IMR-90 (cell line): ENCODE data around the gene CFL2. TPM values are rescaled to one million over a fixed set of nuclear protein-coding genes. Genes with fewer than 3 reads are reported as not detected.

Experiments used
- ATAC-seq: fragments of 200-7000 bp; cut with Tn5 transposase; 2 replicates; pipeline ENCODE4 v1.9.1; 2020; ENCODE audit warnings: low read depth, mild to moderate bottlenecking, moderate library complexity
- BruUV-seq: library from RNA; stranded (reverse); fragments of 400-500 nt; replicated peaks from 2 replicates; lab custom pipeline; 2021; lab: Mats Ljungman, UMichigan
- CTCF ChIA-PET: fragments of 300-600 bp; formaldehyde crosslinking; extraction: SDS; loops from one replicate; lab custom pipeline; 2021; ENCODE audit warnings: antibody characterized with exemption; lab: Yijun Ruan, JAX
- POLR2A ChIA-PET: fragments of 300-600 bp; sonication (Branson Sonifier 250); formaldehyde crosslinking; loops from one replicate; lab custom pipeline; 2022; ENCODE audit warnings: antibody characterized with exemption; ENCODE audit not compliant: unreplicated experiment; lab: Charles Lee
- DNase-seq: peaks from one replicate; pipeline ENCODE4 v3.0.0; 2013
- H2AFZ ChIP-seq: replicated peaks from 2 replicates; pipeline ENCODE3; 2013; ENCODE audit warnings: low read length, mild to moderate bottlenecking; ENCODE audit not compliant: poor library complexity
- H2AK5ac ChIP-seq: 2 replicates; pipeline ENCODE4 v1.6.1; 2013; ENCODE audit warnings: low read depth, low read length, inconsistent platforms
- H2AK9ac ChIP-seq: replicated peaks from 2 replicates; pipeline ENCODE3; 2013; ENCODE audit warnings: mild to moderate bottlenecking, low read depth, low read length, moderate library complexity; ENCODE audit not compliant: poor library complexity
- H2BK120ac ChIP-seq: 2 replicates; pipeline ENCODE4 v1.6.1; 2013; ENCODE audit warnings: low read depth, low read length, inconsistent platforms
- H2BK15ac ChIP-seq: 3 replicates; pipeline ENCODE4 v1.6.1; 2013; ENCODE audit warnings: low read depth, low read length, inconsistent platforms
- H2BK20ac ChIP-seq: 2 replicates; pipeline ENCODE4 v1.6.1; 2013; ENCODE audit warnings: low read depth, mild to moderate bottlenecking, inconsistent platforms, low read length, moderate library complexity
- H2BK5ac ChIP-seq: 2 replicates; pipeline ENCODE4 v1.6.1; 2013; ENCODE audit warnings: mild to moderate bottlenecking, low read depth, low read length, inconsistent platforms; ENCODE audit not compliant: poor library complexity, severe bottlenecking
- H3K14ac ChIP-seq: replicated peaks from 2 replicates; pipeline ENCODE4 v1.6.1; 2013; ENCODE audit warnings: low read depth, low read length, inconsistent platforms
- H3K18ac ChIP-seq: 2 replicates; pipeline ENCODE4 v1.6.1; 2013; ENCODE audit warnings: low read depth, low read length, control low read depth
- H3K23ac ChIP-seq: 2 replicates; pipeline ENCODE4 v1.6.1; 2013; ENCODE audit warnings: low read depth, low read length, inconsistent platforms
- H3K27ac ChIP-seq: 2 replicates; pipeline ENCODE4 v1.5.1; 2013; ENCODE audit warnings: mild to moderate bottlenecking, control low read depth, low read length; ENCODE audit not compliant: insufficient read depth
- H3K27me3 ChIP-seq: 2 replicates; pipeline ENCODE4 v1.6.1; 2013; ENCODE audit warnings: low read length; ENCODE audit not compliant: control insufficient read depth, insufficient read depth
- H3K36me3 ChIP-seq: 2 replicates; pipeline ENCODE4 v1.6.1; 2013; ENCODE audit warnings: low read length, mixed read lengths; ENCODE audit not compliant: control insufficient read depth, insufficient read depth
- H3K4ac ChIP-seq: 2 replicates; pipeline ENCODE4 v1.6.1; 2013; ENCODE audit warnings: low read depth, low read length, inconsistent platforms
- H3K4me1 ChIP-seq: 2 replicates; pipeline ENCODE4 v1.6.1; 2013; ENCODE audit warnings: low read length, mixed read lengths; ENCODE audit not compliant: control insufficient read depth, insufficient read depth
- H3K4me2 ChIP-seq: 2 replicates; pipeline ENCODE4 v1.6.1; 2013; ENCODE audit warnings: low read depth, mild to moderate bottlenecking, control low read depth, low read length, moderate library complexity
- H3K4me3 ChIP-seq: 2 replicates; pipeline ENCODE4 v1.5.1; 2013; ENCODE audit warnings: low read depth, mild to moderate bottlenecking, control low read depth, low read length, moderate library complexity; ENCODE audit not compliant: insufficient read depth
- H3K56ac ChIP-seq: 2 replicates; pipeline ENCODE4 v1.6.1; 2013; ENCODE audit warnings: low read length, inconsistent platforms; ENCODE audit not compliant: insufficient read depth; ENCODE audit errors: extremely low read depth
- H3K79me1 ChIP-seq, 2 experiments: 2 replicates each; pipeline ENCODE4 v1.6.1; 2013; ENCODE audit warnings: low read length in 2 of 2, inconsistent platforms in 1 of 2, low read depth in 1 of 2
- H3K9ac ChIP-seq: 2 replicates; pipeline ENCODE4 v1.6.1; 2013; ENCODE audit warnings: low read depth, low read length, control low read depth
- H3K9me1 ChIP-seq: 2 replicates; pipeline ENCODE4 v1.6.1; 2013; ENCODE audit warnings: low read length, inconsistent platforms; ENCODE audit not compliant: insufficient read depth
- H3K9me3 ChIP-seq: 2 replicates; pipeline ENCODE4 v1.6.1; 2013; ENCODE audit warnings: low read length; ENCODE audit not compliant: control insufficient read depth, insufficient read depth
- H4K20me1 ChIP-seq: 2 replicates; pipeline ENCODE4 v1.6.1; 2013; ENCODE audit warnings: low read length, inconsistent platforms; ENCODE audit not compliant: insufficient read depth
- H4K5ac ChIP-seq: 2 replicates; pipeline ENCODE4 v1.6.1; 2013; ENCODE audit warnings: mild to moderate bottlenecking, low read depth, low read length, control low read depth
- H4K8ac ChIP-seq, 2 experiments: 2 replicates each; pipeline ENCODE4 v1.6.1; 2013; ENCODE audit warnings: low read depth in 2 of 2, low read length in 2 of 2, control low read depth in 1 of 2, inconsistent platforms in 1 of 2
- H4K91ac ChIP-seq: 2 replicates; pipeline ENCODE4 v1.6.1; 2013; ENCODE audit warnings: low read depth, low read length, inconsistent platforms; ENCODE audit not compliant: insufficient read depth
- BHLHE40 ChIP-seq: fragments of 150-350 bp; IDR thresholded peaks from 2 replicates; pipeline ENCODE4 v1.6.1; 2016; ENCODE audit warnings: mild to moderate bottlenecking, low read depth, low read length
- CEBPB ChIP-seq: IDR thresholded peaks from 2 replicates; pipeline ENCODE4 v1.6.1; 2012; ENCODE audit warnings: low read depth, low read length, improper control_type of control experiment
- CTCF ChIP-seq: conservative IDR thresholded peaks from 2 replicates; pipeline ENCODE4 v1.5.1; 2012; ENCODE audit warnings: mild to moderate bottlenecking, low read depth, low read length, improper control_type of control experiment
- ELK1 ChIP-seq: fragments of 150-350 bp; IDR thresholded peaks from 2 replicates; pipeline ENCODE4 v1.6.1; 2016; ENCODE audit warnings: low read depth, mild to moderate bottlenecking, low read length, moderate library complexity, borderline replicate concordance
- FOS ChIP-seq: fragments of 150-350 bp; IDR thresholded peaks from 2 replicates; pipeline ENCODE4 v1.6.1; 2016; ENCODE audit warnings: low read depth, low read length
- POLR2A ChIP-seq: IDR thresholded peaks from 2 replicates; pipeline ENCODE4 v1.6.1; 2012; ENCODE audit warnings: mild to moderate bottlenecking, low read depth, low read length
- RCOR1 ChIP-seq: IDR thresholded peaks from 2 replicates; pipeline ENCODE4 v1.6.1; 2012; ENCODE audit warnings: mild to moderate bottlenecking, low read length, improper control_type of control experiment; ENCODE audit not compliant: insufficient replicate concordance
- USF2 ChIP-seq: fragments of 150-350 bp; IDR thresholded peaks from 2 replicates; pipeline ENCODE4 v1.6.1; 2017; ENCODE audit warnings: mild to moderate bottlenecking, antibody characterized with exemption, low read length, low read depth
- WGBS, 2 experiments: methylation state at CpG; one replicate each; pipeline versions ENCODE4 v1.1.5 to v1.1.7; 2013; ENCODE audit warnings: missing lambda C conversion rate in 2 of 2; ENCODE audit not compliant: insufficient read length in 1 of 2; ENCODE audit errors: extremely low coverage in 2 of 2; 5-methylcytosine and 5-hydroxymethylcytosine counted together
- dilution Hi-C: fragments of 300-500 bp; cut with HindIII; formaldehyde crosslinking; loops from one replicate; pipeline ENCODE4 v1.14.3; 2018; ENCODE audit warnings: low sequenced_read_pairs; ENCODE audit not compliant: unreplicated experiment
- in situ Hi-C: fragments of 300-500 bp; cut with MboI; formaldehyde crosslinking; loops from 3 replicates; pipeline ENCODE4 v1.14.3; 2019; ENCODE audit warnings: low sequenced_read_pairs, inconsistent platforms, mixed read lengths
- intact Hi-C: fragments of 100-400 bp; cut with micrococcal nuclease; formaldehyde crosslinking; loops from 2 replicates; pipeline ENCODE4 v1.10.0; 2022
- polyA plus RNA-seq, 3 experiments: library from polyadenylated mRNA; depleted of rRNA; stranded (reverse); fragments of >200 nt; gene quantifications; 2 replicates each; pipeline ENCODE4 v1.2.3, GENCODE V29; 2012; ENCODE audit warnings: low replicate concordance in 1 of 3
- total RNA-seq: library from RNA; depleted of rRNA; stranded (reverse); fragments of >200 nt; gene quantifications from 2 replicates; pipeline ENCODE4 v1.2.3, GENCODE V29; 2012

The CFL2 gene
- total and polyA plus RNA-seq, 2 of the 4 experiments (the other 2 are of a cell fraction): 106 to 151 TPM

GRCh38 chr14:34701808-34702207 lies 12.6 kb downstream of the CFL2 start:
- DNase-seq: no peak
- Histone ChIP-seq H2BK15ac (0 out of 3 replicates have a peak overlapping the region, but pooled peaks have one; percentile 40), H3K14ac (no peak overlapping the region), H3K56ac (no peak overlapping the region), H3K4ac (no peak overlapping the region), H2AK9ac (no peak overlapping the region), H4K20me1 (peaks cover 5% of the 10 kb centered on the region; the same call in 1 of the 2 replicates), H3K9me1 (peaks cover 2% of the 10 kb centered on the region; the same call in 1 of the 2 replicates), H2AK5ac (no peak overlapping the region), H3K9me3 (no peaks in the 10 kb centered on the region), H2BK5ac (no peak overlapping the region), H3K4me3 (no peak overlapping the region), H4K5ac (no peak overlapping the region), H2BK20ac (no peak overlapping the region), H2AFZ (no peak overlapping the region), H4K8ac (no peak overlapping the region), H3K9ac (no peak overlapping the region), H3K36me3 (no peaks in the 10 kb centered on the region), H3K4me2 (no peak overlapping the region), H2BK120ac (no peak overlapping the region), H4K91ac (no peak overlapping the region), H3K27ac (no peak overlapping the region), H3K79me1 (peaks cover 0 to 6% of the 10 kb centered on the region in 2 experiments; a peak in 1 of 4 replicates), H3K4me1 (peaks cover 3% of the 10 kb centered on the region), H3K23ac (no peak overlapping the region), H3K27me3 (no peaks in the 10 kb centered on the region), H3K18ac (no peak overlapping the region)
- TF ChIP-seq CTCF (no peak), CEBPB (no peak), USF2 (no peak), RCOR1 (no peak), ELK1 (no peak), BHLHE40 (no peak), FOS (no peak), POLR2A (no peak)
- dilution Hi-C loops (no loop called here), in situ Hi-C loops (no loop called here), intact Hi-C loops (no loop called here)
- no TSS peak for BruUV-seq
- CTCF ChIA-PET: no interaction called here
- ATAC-seq: no peak
- POLR2A ChIA-PET: no interaction called here
- WGBS, 2 experiments: no CpG with 5 or more reads among the region's 3 CpGs
